Measurements from ENCODE around the gene SCPEP1. TPM values are rescaled to one million over a fixed set of nuclear protein-coding genes. Genes with fewer than 3 reads are reported as not detected.
A peak's percentile ranks its signal among the peaks of the same experiment; 100 is the strongest.

SCPEP1 gene
- total RNA-seq = 176 TPM
- long read RNA-seq, transcript SCPEP1-201 (13 exons, 1,942 nt) = major isoform, 190 of 219 reads
- long read RNA-seq, partial matches to known transcripts = 7 of 219 reads
- long read RNA-seq, other reads (novel, unspliced or antisense) = 22 of 219 reads

DNA sequence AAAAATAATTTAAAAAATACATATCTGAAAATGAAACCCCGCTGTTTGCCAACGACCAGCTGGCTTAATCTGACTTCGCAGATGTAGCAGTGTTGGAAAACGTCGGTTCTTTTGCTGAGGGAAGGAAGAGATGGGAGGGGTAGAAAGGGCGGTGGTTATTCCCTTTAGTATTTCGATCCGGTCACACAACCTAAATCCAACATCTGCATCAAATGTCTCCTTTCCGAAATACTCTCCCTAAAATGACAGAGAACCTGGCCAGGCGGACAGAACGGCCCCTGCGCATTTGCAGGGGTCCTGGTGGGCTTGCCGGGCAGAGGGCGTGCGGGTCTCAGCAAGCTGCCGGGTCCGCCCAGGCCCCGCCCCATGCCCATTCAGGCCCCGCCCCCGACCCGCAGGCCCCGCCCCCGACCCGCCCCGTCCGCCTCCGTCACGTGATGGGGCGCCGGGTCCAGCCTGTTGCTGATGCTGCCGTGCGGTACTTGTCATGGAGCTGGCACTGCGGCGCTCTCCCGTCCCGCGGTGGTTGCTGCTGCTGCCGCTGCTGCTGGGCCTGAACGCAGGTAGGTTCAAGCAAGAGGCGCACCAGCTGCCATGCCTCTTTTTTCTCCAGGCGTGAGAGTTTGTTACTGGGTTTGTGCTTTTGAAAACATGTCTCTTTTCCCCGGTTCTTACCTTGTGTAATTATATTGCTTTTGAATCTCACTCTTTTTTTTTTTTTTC lies at the start of gene SCPEP1:
Gene SCPEP1 (plus strand): TSS at position 459 of the 723 bp plus-strand sequence. CDS start 29 bp downstream, at position 488.
- H3K4me1 ChIP-seq = peaks cover 5% of the 10 kb centered on the region
- DNase-seq (peak; percentile 91), ATAC-seq (peak; percentile 99)
- H3K27me3 ChIP-seq = no peaks in the 10 kb centered on the region
- H3K4me3 ChIP-seq = peak within 1 kb of the TSS; percentile 65
- TF ChIP-seq, protein P1, sequence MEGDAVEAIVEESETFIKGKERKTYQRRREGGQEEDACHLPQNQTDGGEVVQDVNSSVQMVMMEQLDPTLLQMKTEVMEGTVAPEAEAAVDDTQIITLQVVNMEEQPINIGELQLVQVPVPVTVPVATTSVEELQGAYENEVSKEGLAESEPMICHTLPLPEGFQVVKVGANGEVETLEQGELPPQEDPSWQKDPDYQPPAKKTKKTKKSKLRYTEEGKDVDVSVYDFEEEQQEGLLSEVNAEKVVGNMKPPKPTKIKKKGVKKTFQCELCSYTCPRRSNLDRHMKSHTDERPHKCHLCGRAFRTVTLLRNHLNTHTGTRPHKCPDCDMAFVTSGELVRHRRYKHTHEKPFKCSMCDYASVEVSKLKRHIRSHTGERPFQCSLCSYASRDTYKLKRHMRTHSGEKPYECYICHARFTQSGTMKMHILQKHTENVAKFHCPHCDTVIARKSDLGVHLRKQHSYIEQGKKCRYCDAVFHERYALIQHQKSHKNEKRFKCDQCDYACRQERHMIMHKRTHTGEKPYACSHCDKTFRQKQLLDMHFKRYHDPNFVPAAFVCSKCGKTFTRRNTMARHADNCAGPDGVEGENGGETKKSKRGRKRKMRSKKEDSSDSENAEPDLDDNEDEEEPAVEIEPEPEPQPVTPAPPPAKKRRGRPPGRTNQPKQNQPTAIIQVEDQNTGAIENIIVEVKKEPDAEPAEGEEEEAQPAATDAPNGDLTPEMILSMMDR (IDR thresholded peaks at IDR 0.05) = no peak
- peak within 1 kb of the TSS; percentile 56 for H3K27ac ChIP-seq
- intact Hi-C loops (cut with DNase I) = no loop called here
- no peaks in the 10 kb centered on the region for H3K9me3 ChIP-seq
- peaks cover 3% of the 10 kb centered on the region for H3K36me3 ChIP-seq

GRCh38 chr17:56928586-56928985 lies 49.3 kb upstream of the SCPEP1 start:
- TF ChIP-seq, protein P1 (IDR thresholded peaks at IDR 0.05) = no peak
- Histone ChIP-seq H3K4me1 (no peaks in the 10 kb centered on the region), H3K9me3 (peaks cover 14% of the 10 kb centered on the region), H3K4me3 (no peak overlapping the region), H3K36me3 (no peaks in the 10 kb centered on the region), H3K27me3 (no peaks in the 10 kb centered on the region), H3K27ac (no peak overlapping the region)
- intact Hi-C loops (cut with DNase I) = no loop called here
- DNase-seq (no peak), ATAC-seq (no peak)

- intact Hi-C loops (cut with DNase I) = no loop called here
- ATAC-seq (no peak), DNase-seq (no peak)
- Histone ChIP-seq H3K36me3 (peaks cover 7% of the 10 kb centered on the region), H3K27ac (no peak overlapping the region), H3K9me3 (peaks cover 14% of the 10 kb centered on the region), H3K4me3 (no peak overlapping the region), H3K27me3 (no peaks in the 10 kb centered on the region), H3K4me1 (no peaks in the 10 kb centered on the region)
- TF ChIP-seq, protein P1 (IDR thresholded peaks at IDR 0.05) = no peak
Measured at GRCh38 chr17:56929362-56929969, 48.5 kb upstream of the SCPEP1 start.

DNA sequence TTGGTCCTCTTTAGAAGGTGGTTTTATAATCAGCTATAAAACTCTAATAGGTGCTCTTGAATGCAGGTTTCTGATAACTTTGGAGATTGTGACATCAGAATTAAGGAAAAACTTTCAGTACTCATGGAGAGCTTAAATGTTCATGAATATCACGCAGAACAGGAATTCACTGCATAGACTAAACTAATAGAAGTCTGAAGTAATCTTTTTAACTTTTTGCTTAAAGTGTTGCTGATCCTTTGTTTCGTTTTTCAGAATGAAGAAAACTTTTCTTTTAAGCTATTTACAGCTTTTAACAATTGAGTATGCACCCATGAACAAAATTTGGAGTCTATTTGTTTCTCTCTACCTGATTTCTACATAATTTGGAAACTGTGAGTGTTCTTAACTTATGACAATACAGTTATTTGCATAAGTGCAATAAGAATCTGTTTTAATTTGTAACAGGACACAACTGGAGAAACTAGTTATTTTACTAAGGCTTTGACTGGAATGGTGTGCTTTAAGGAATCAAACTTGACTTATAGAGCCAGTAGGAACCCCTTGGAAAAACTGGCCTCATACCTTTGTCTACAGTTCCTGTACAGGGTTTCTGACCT lies 47.1 kb upstream of the SCPEP1 start:
- H3K4me1 ChIP-seq = no peaks in the 10 kb centered on the region
- peaks cover 19% of the 10 kb centered on the region for H3K36me3 ChIP-seq
- no peak overlapping the region for H3K27ac ChIP-seq
- intact Hi-C loops (cut with DNase I) = no loop called here
- H3K27me3 ChIP-seq = no peaks in the 10 kb centered on the region
- DNase-seq (no peak), ATAC-seq (no peak)
- TF ChIP-seq, protein P1 (IDR thresholded peaks at IDR 0.05) = no peak
- H3K9me3 ChIP-seq = peaks cover 14% of the 10 kb centered on the region
- no peak overlapping the region for H3K4me3 ChIP-seq

DNA sequence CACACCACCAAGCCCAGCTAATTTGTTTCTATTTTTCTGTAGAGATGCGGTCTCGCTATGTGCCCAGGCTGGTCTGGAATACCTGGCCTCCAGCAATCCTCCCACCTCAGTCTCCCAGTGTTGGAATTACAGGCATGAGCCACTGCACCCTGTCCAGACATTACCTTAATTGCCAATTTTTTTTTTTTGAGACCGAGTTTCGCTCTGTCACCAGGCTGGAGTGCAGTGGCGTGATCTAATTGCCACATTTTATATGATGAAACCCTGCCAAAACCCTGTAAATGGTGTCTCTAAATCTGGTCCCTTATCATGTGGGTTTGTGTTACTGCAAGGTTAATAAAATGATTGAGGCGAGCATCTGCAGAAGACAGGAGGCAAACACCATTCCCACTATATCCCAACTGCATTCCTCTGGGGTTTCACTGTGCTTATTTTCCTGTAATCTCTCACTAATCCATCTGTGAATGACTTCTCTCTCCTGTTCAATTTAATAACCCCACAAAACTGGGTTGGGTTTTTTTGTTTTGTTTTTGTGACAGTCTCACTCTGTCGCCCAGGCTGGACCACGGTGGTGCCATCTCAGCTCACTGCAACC lies 44.7 kb upstream of the SCPEP1 start:
- Histone ChIP-seq H3K4me1 (no peaks in the 10 kb centered on the region), H3K27ac (no peak overlapping the region), H3K9me3 (peaks cover 14% of the 10 kb centered on the region), H3K27me3 (no peaks in the 10 kb centered on the region), H3K36me3 (peaks cover 36% of the 10 kb centered on the region), H3K4me3 (no peak overlapping the region)
- TF ChIP-seq, protein P1 (IDR thresholded peaks at IDR 0.05) = no peak
- ATAC-seq (no peak), DNase-seq (no peak)
- intact Hi-C loops (cut with DNase I) = no loop called here
